Fibroblast of the conjunctiva (primary cell): ENCODE results near the gene SLC9A8.
"Not testable (repeated sequence)": the region's sequence is repeated elsewhere in the genome, so short reads cannot be mapped to it uniquely, and the experiment has no call there.

Source experiments
- DNase-seq: peaks from one replicate; pipeline ENCODE4 v3.0.0-alpha.2; 2010; ENCODE audit warnings: low read depth

Gene SLC9A8

DNA sequence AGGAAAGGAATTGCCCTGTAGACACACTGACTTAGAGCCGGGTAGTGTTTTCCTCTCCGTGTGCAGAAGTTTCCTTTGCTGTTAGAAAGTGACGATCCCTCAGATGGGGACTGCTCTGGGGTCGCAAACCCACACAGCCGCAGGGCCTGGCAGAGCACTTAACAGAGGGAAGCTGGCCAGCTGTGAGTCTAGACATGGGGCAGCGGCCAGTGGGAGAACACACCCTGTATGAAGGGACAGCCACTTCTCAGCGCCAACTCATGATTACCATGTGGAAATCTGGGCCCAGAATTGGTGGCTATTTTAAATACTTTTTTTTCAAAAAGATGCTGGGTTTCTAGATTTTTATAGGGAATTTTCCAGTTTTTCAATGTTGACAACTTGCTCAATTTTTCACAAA, 39.4 kb downstream of the SLC9A8 start:
- no peak for DNase-seq

DNA sequence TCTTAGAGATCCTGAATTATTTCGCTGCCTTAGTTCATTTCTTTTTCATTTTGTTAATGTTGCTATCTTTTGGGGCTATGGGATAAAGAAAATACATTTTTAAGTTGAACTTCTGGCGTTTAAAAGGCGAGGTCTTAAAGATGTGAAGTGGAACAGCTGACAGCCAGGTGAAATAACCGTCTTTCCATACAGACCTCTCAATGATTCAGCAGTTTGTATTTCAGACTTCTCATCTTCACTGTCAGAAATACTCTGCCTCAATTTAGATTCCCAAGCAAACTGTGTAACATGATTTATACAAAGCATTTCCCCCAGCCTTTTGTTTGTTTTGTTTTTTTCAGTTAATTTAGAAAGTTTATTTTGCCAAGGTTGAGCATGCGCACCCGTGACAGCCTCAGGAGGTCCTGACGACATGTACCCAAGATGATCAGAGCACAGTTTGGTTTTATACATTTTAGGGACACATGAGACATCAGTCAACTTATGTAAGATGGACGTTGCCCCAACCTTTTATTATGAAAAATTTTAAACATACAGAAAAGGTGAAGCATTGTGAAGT, 40.0 kb downstream of the SLC9A8 start:
- DNase-seq: no peak

DNA sequence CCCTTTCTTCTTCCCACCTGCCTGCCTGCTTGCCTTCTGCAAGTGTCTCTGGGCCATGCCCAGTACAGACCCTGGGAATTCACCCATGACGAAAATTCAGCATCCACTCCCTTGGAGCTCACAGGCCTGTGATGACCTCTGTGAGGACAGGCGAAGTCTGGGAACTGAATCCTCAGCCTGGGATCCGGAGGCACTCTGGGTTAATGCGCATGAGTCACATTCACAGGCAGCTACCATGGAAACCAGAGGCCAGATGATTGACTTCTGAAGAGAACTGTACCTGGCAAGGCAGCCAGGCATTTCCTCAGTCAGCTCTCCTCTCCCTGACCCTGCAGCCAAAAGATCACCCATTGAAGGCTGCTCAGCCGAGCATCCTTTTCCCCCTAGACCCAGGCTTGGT, 41.0 kb downstream of the SLC9A8 start:
- DNase-seq: peak; percentile 54

DNA sequence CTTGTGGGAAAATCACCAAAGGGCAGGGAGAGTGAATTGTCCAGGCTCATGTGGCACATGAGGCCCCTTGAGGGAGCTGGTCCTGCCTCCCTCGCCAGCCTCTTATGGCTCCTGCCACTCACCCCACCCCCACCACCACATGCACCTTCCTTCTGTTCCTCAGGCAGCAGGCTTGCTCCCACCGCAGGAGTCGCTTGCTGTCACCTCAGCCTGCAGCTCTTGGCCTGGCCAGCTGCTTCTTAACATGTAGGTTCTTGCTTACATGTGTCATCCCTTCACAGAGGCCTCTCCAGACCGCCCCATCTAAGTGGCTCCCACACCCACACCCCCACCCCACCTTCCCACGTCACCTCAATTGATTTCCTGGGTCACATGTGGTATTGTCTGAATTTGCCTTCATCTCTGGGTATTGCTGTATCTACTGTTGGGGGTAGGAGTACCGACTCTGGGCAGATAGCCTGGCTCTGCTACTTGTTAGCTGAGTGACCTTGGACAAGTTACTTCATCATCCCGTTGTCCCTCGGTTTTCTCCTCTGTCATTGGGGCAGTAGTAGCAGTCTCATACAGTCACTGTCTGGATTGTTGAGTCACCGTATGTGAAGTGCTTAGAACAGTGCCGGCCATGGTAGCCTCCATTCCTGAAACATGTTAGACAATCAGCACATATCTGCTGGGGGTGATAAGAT, 41.7 kb downstream of the SLC9A8 start:
- no peak for DNase-seq

DNA sequence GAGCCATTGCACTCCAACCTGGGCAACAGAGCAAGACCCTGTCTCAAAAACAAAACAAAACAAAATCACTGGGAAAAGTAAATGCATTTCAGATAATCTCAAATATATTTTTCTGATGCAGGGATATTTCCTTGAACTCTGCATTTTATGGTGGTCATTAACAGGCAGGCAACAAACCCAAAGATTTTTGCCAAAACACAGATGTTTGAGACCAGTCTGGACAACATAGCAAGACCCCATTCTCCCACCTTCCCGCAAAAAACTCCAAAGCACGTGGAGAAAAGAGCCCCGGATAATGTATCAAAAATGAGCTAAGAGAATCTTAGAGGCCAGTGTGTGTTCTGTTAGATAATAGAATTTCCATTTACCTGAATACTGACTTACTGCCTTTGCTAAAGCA, 44.3 kb downstream of the SLC9A8 start:
- DNase-seq: no peak

DNA sequence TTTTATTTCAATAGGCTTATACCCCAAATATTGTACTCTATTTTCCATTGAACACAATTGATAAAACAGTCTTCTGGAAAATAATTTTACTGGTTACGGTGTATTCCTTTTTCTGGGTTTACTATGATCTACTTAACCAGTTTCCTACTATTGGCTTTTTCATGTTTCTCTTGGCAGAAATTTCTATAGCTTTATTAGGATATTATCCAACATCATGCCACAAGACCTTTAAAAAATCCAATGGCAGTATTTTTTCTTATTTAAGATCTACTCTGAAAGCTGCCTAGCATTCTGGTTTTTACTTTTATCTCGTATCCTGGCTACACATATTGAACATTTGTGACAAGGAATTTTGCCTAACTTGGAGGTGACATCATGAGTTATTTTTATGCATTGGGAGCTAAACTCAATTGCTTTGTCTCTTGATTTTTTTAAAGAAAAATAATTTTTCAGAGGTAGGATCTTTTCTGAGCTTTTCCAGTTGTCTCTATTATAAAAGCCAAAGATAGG, 45.5 kb downstream of the SLC9A8 start:
- DNase-seq: no peak

DNA sequence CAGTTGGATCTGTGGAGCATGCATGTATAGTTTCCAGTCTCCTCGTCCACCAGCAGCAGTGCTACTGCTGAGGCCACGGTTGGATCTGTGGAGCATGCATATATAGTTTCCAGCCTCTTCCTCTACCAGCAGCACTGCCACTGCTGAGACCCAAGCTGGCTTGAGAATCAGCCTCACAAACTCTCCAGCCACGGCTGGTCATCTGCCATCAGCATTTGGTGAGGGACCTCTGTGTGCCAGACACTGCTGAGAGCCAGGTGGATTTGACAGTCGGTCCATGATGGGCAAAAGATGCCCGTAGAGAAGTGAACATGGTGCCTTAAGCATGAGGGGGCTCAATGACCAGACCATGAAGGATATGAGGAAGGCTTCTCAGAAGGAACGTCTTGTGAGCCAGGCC, 46.4 kb downstream of the SLC9A8 start:
- DNase-seq: no peak

DNA sequence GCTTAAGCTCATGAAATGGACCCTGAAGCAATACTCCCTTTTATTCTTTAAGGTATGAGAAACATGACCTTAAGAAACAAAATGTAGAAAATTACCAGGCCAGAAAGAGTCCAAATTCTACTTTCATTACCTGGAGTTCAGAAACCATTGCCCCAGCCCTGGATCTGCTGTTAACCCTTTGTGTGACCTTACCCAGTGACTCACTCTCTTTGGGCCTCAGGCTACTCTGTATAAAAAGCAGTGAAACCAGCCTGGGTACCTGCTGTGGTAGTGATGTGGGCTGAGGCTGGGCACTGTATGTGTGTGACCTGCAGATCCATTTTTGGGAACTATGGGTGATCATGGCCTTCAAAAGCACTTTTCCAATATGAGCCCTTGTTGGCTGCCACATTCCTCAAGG, 47.2 kb downstream of the SLC9A8 start:
- no peak for DNase-seq

DNA sequence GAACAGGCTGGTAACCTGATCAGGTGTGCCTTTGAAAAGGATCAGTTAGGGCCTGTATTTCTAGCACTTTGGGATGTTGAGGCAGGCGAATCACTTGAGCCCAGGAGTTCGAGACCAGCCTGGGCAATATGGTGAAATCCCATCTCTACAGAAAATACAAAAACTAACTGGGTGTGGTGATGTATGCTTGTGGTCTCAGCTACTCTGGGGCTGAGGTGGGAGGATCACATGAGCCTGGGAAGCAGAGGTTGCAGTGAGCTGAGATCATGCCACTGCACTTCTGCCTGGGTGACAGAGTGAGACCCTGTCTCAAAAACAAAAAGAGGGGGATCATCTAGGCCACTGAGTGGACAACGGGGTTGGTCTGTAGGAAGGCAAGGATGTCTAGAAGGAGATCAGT, 48.6 kb downstream of the SLC9A8 start:
- DNase-seq: not testable (repeated sequence)

DNA sequence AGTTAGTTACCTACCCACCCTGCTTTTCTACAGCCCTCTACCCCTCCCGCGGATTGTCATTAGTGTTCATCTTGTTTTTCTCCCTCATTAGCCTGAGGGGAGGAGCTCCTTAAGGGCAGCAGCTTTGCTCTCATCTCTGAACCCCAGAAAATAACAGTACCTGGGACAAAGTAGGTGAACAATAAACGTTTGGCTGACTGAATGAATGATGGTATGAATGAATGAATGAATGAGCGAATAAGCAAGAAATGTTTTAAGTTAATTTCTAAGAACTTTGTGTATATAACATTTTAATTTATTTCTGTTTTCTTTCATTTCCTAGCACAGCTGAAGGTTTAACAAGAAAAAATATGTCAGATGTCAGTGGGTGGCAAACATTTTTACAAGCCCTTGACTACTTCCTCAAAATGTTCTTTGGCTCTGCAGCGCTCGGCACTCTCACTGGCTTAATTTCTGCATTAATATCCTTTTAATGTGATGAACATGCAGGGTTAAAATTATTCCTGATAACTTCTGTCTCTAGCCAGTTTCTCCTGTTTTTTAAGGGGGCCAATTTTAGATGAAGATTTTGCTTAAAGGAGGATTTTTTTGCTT, 50.1 kb downstream of the SLC9A8 start:
- DNase-seq: no peak

DNA sequence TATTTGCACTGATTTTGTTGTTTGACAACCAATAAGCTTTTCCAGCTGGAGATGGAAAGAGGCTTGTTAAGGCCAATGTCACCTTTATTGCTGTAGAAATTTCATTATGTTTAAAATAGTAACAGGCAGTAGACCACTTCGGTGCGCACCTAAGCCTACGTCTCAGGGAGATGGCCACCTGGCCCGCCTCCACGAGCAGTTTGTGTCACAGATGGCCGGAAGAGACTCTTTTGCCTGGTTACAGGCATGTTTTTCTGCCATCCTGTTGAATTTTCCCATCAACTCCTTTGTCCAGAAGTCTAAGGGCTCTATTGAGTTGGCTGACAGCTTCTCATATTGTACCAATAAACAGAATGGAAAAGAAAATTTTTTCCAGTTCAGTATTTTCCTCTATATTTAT, 51.0 kb downstream of the SLC9A8 start:
- no peak for DNase-seq

DNA sequence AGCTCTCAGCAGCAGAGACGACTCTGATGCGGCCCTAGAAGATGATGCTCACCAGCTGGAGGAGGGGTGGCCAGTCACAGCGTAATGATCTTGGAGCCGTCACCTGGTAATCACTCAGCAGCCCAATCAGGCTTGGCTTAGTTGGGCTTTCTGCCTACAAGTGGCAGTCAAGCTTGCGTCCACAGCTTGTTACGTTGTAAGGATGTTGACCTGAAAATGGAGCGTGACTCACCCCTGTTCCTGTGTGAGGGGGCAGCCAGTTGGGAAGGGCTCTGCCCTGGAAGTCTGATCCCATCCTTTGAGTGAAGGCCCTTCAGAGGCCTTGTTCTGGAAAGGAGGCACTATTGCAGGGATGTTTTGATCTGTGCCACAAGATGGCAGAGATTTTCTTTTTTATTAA, 52.9 kb downstream of the SLC9A8 start:
- DNase-seq: peak; percentile 52

DNA sequence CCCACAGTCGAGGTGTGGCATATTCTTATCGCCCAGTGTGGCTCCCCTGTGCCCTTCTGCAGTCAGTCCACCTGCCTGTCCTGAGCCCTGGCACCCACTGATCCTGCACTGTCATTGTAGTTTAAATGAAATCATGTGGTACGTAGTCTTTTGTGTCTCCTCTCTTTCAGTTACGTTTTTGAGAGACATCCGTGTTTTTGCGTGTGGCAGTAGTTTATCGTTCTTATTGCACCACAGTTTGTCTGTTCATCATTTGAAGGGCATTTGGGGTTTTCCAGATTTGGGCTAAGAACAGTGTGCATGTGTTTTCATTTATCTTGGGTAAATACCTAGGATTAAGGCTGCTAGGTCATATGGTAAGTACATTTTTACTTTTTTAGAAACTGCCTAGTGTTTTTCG, 53.4 kb downstream of the SLC9A8 start:
- DNase-seq: peak; percentile 90

DNA sequence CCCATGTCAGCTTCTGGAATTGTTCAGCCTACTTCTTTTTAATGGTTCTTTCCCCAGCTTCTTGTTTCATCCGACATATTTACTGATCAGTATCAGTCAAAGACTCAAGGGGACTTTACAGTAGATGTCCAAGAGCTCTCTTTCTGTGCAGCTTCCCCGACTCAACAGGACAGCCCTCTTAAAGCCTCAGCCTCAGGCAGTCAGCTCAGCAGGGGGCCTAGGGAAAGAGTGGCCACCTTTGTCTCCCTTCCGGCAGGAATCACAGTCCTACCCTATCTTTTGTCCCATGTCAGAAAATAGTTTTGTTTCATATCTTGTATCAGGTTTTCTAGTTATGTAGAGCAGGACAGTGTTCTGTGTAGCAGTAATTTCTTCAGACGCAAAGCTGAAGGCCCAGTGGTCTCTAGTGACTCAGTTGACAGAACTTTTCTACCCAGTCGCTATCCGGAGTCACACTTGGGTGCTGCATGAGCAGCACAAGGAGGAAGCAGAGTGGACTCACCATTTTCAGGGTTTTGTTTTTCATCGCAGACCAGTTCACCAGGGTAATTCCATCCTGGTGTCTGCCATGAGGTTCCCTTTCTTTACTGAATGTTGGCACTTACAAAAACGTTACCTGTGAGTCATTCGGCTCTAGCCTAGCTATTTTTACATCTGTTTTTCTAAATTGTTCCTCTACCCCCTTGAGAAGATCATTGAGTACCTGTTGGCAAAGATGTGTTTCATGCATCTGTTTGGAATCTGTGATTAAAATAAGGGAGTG, 55.0 kb downstream of the SLC9A8 start:
- DNase-seq: no peak

DNA sequence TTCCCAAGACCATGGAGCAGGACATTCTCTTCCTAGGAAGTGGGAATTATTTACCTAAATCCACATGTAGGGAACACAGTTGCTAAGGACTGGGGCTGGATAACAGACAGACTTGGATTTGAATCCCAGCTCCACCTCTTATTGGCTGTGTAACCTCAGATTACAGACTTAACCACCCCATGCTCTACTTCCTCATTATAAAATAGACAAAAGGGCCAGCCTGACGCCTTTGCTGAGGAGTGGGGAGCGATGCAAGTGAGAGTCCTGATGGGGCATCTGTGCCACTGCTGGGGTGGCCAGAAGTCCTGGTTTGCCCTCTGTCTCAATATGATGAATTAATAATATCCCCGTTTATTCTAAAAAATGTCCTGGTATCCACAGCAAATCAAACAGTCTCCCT, 55.9 kb downstream of the SLC9A8 start:
- DNase-seq: no peak

DNA sequence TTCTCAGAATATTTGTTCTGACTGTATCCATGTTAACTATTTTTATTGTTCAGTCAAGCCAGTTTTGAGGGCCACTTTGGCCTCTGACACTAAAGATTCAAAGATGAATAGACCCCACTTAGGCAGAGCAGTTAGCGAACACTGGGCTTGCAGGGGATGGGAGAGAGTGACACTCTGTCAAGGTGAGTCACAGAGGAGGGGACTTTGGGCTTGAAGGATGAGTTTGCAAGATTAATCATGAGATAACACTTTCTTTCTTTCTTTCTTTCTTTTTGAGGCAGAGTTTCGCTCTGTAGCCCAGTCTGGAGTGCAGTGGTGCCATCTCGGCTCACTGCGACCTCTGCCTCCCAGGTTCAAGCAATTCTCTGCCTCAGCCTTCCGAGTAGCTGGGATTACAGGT, 56.3 kb downstream of the SLC9A8 start:
- no peak for DNase-seq

DNA sequence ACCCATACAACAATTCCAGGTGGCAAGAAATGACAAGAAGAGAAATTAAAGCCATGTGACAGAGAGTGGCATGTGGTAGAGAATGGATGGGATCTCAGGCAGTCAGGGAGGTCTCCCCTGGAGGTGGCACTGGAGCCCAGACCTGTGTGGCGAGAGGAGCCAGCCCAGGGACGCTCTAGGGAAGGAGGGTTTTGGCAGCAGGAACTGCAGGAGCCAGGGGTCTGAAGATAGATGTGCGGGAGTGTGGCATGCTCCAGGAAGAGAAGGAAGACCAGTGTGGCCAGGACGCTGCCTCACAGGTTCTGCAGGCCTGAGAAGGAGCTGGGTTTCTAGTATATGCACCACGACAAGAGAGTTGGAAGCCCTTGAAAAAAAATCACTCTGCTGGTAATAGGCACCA, 57.6 kb downstream of the SLC9A8 start:
- no peak for DNase-seq

DNA sequence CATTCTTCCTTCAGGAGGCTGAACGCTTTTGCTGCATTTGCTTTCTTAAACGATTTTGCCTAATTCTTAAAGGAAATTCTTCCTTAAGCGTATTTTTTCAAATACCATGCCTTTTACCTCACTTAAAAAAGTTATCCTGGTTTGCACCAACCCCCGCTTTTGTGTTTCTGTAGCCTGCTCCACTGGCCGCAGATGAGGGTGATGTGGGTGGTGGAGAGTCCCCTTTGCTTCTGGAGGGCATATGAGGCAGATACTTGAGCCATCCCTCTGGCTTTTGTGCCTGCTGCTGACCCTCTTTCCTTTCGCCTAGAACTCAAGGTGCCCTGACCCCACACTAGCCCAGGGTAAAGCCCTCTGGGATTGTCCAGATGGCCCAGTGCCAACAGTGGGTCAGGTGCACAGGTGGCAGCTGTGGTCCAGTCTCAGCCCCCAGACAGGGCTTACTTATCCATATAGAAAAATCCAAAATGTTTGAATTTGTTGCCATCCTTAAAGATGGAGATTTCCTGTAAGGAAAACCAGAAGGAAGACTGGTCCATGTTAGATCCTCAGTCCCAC, 58.8 kb downstream of the SLC9A8 start:
- DNase-seq: no peak

DNA sequence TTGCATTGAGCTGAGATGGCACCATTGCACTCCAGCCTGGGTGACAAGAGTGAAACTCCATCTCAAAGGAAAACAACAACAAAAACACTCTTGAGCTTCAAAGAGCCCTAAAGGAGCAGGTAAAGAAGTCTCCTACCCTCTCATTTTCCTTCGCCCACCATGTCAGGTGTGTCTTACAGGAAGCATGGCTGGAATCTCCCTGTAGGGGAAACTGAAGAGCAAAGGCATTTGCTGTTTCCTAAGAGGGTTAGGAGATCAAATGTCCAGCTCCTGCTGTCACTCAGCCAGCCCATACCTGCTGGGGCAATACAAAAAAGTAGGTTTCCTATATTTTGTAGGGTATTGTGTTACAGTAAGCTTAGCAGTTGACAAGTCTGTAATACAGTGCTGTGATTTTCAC, 59.4 kb downstream of the SLC9A8 start:
- no peak for DNase-seq

DNA sequence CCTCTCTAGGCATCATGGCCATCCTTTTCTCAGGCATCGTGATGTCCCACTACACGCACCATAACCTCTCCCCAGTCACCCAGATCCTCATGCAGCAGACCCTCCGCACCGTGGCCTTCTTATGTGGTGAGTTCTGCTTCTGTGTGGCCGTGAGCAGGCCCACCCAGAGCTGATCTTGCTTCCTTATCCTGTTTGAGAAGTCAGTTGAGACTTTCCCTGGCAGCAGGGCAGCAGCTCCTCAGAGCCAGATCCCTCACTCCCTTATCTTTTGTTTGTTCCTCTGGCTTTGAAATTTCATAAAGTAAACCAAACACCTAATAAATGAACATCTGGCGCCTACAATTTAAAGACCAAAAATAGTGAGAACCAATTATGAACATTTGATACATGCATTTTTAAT, 62.1 kb downstream of the SLC9A8 start:
- no peak for DNase-seq

DNA sequence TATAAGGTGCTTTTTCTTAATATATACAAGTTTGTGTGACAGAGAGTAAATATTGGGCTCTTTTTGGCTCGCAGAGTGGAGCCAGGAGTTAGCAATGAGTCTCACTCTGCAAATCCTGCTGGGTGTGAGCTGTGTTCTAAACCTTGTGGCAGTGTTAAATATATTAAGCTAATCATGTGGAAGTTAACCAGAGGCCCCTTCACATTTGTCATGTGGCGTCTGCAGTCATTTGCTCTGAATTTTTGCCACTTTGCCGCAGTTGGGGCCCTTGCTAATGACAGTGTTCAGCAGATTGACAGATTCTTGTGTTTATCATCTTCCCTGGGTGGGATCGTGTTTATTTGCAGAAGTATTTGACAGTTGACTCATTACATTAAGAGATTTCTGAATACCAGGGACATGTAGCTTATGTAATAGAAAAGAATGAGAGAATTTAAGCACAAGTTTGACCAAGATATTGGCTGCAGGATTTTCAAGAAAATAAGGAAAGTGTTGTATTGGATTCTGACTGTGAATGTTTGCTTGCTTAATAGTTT, 64.8 kb downstream of the SLC9A8 start:
- no peak for DNase-seq

DNA sequence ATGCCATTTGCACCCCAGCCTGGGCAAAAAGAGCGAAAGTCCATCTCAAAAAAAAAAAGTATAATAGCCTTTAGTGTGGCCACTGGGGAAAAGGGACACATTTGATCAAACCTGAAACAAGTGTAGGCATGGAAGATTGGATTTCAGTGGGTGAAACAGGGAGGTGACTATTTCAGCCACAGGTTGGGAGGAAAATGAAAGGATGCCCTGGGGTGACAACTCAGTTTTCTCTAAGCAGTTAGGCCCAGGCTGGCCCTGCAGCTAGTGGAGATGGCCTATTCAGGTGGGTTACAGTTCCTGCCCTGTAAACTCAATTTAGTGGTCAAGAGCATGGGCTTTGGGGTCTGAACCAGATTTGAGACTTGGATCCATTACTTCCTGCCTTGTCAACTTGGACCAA, 66.3 kb downstream of the SLC9A8 start:
- no peak for DNase-seq
